ENCODE results near the gene ZBTB17. TPM values are rescaled to one million over a fixed set of nuclear protein-coding genes. Genes with fewer than 3 reads are reported as not detected.

ZBTB17 gene
- total and polyA plus RNA-seq, 10 of the 15 experiments (the other 5 are each of a cell fraction or from before 2014, with no cell fraction given) = 0.87 to 59.4 (median 38.7) TPM

GRCh38 chr1:15939181-15940109 lies 36.5 kb downstream of the ZBTB17 start:
- FAIRE-seq (no peak), ATAC-seq (no peak), DNase-seq (ENCODE audit: low read depth, low spot score) (no peak)
- ChIA-PET CTCF (interaction anchor here (3.3 kb wide), 1 partner anchor 124 kb away, joined by 19 read pairs; no protein-coding TSS in a partner anchor), RAD21 (ENCODE audit: unreplicated experiment) (no interaction called here), POLR2A (no interaction called here), SMC1A (ENCODE audit: uncharacterized antibody, unreplicated experiment) (no interaction called here)
- H4K20me1 ChIP-seq (ENCODE audit: control insufficient read depth, insufficient read depth) = no peaks in the 10 kb centered on the region
- H2AFZ ChIP-seq (ENCODE audit: control insufficient read depth, low read depth, low read length) = no peak overlapping the region
- BruUV-seq (replicated peaks) = no TSS peak
- H3K36me3 ChIP-seq (ENCODE audit: control insufficient read depth in 2 of 2, insufficient read depth in 2 of 2, low read length in 1 of 2) = peaks cover 11 to 67% of the 10 kb centered on the region in 2 experiments
- H3K4me1 ChIP-seq (ENCODE audit: control insufficient read depth, insufficient read depth, low read length) = no peaks in the 10 kb centered on the region
- in situ Hi-C loops (cut with MboI) = no loop called here
- no peak overlapping the region for H3K9ac ChIP-seq (ENCODE audit: control insufficient read depth, insufficient read depth, low read length)
- no peaks in the 10 kb centered on the region for H3K9me3 ChIP-seq (replicated peaks; ENCODE audit: control insufficient read depth, insufficient read depth, low read length)
- H3K4me2 ChIP-seq (ENCODE audit: control insufficient read depth, insufficient read depth) = no peak overlapping the region
- H3K27me3 ChIP-seq (replicated peaks in 1 of 2; ENCODE audit: control insufficient read depth in 2 of 2, insufficient read depth in 2 of 2, low read length in 1 of 2) = no peaks in the 10 kb centered on the region
- 92% methylated on average over 17 of the region's 17 CpGs for WGBS (ENCODE audit: insufficient coverage, insufficient replicate concordance, low lambda C conversion rate, missing lambda C conversion rate)
- no peaks in the 10 kb centered on the region for H3K79me2 ChIP-seq (ENCODE audit: control insufficient read depth, insufficient read depth, low read length)
- intact Hi-C loops (cut with micrococcal nuclease; ENCODE audit: unreplicated experiment) = loop anchor here (10.0 kb wide), 1 partner anchor 115 kb away; no protein-coding TSS in a partner anchor
- H3K27ac ChIP-seq (ENCODE audit: control insufficient read depth, insufficient read depth) = no peak overlapping the region
- no peak overlapping the region for H3K4me3 ChIP-seq
- TF ChIP-seq GATAD2B (conservative IDR thresholded peaks at IDR 0.05; ENCODE audit: low read depth) (no peak), EZH2 (IDR thresholded peaks at IDR 0.05; ENCODE audit: borderline replicate concordance, control insufficient read depth, low read depth, low read length) (no peak), POLR2AphosphoS5 (IDR thresholded peaks at IDR 0.05; ENCODE audit: low read length) (peak; percentile 15; the same call in 1 of the 2 replicates), CBFB (IDR thresholded peaks at IDR 0.05; ENCODE audit: low read depth) (0 out of 2 replicates have a peak, but pooled peaks have one; percentile 18), SMAD1 (IDR thresholded peaks at IDR 0.05; ENCODE audit: low read depth, partially characterized antibody) (no peak), PML (IDR thresholded peaks at IDR 0.05; ENCODE audit: low read length) (peak; percentile 19; the same call in 1 of the 2 replicates)
